Erythroblast (primary cell): Measurements from ENCODE around the gene EXOC2.

Source experiments
- GATA1 ChIP-seq: IDR thresholded peaks from 2 replicates; pipeline ENCODE4 v1.6.1; 2011; ENCODE audit warnings: low read depth, mild to moderate bottlenecking, control low read depth, low read length, moderate library complexity
- POLR2A ChIP-seq: IDR thresholded peaks from 2 replicates; pipeline ENCODE4 v1.6.1; 2011; ENCODE audit warnings: mild to moderate bottlenecking, low read length

DNA sequence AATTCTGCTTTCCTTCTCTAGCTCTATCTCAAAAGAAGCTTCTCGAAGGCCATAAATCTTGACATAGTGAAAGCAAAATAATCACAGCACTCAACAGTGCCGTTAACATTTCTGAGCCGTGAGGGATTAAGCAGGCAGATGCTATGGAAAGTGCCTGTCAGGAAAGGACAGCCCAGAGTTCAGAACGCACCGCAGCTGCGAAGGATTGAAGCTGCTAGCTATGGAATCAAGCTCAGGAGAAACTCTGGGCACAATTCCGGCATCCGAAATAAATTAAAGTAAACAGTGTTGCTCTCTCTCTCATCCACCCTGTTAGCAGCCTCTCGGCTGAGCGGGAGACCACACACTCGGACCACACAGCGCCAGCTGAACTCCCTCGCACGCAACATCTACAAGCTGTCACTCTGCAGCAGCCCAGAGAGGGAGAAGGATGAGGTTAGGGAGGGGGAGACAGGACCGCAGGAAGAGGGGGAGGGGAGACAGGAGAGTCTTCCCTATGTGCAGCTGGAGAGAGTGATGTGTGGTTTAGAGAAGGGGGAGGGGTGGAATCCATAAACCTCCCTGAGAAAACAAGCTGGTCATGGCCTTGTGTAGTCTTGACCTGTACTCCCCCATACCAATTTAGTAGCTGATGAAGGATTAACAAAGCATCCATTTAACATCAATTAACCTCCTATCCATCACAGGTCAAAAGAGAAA lies 9.0 kb downstream of the EXOC2 start:
- TF ChIP-seq POLR2A (no peak), GATA1 (no peak)
